Measurements from ENCODE around the gene SHISA6. TPM values are rescaled to one million over a fixed set of nuclear protein-coding genes. Genes with fewer than 3 reads are reported as not detected.

SHISA6 gene
- total and polyA plus RNA-seq, 5 donors from 2014 or later = not detected

- ATAC-seq (ENCODE audit: low read depth in 2 of 2) = no peak
- Histone ChIP-seq H3K4me1 (ENCODE audit: control insufficient read depth, insufficient read depth, low read length, poor library complexity, severe bottlenecking) (no peaks in the 10 kb centered on the region), H3K4me3 (ENCODE audit: low read depth, low read length) (no peak overlapping the region), H3K9me3 (ENCODE audit: control insufficient read depth in 2 of 2, low read length in 2 of 2) (no peaks in the 10 kb centered on the region), H3K36me3 (ENCODE audit: control insufficient read depth, insufficient read depth, low read length) (no peaks in the 10 kb centered on the region), H3K27me3 (ENCODE audit: control insufficient read depth, insufficient read depth, low read length) (no peaks in the 10 kb centered on the region), H3K27ac (ENCODE audit: insufficient read depth, low read length, poor library complexity, severe bottlenecking) (no peak overlapping the region)
- Mint-ChIP-seq H3K4me1 (no peaks in the 10 kb centered on the region), H3K4me3 (no peak overlapping the region), H3K27ac (no peak overlapping the region), H3K36me3 (no peaks in the 10 kb centered on the region), H3K9me3 (peaks cover 0 to 10% (median 3%) of the 10 kb centered on the region in 7 donors), H3K27me3 (no peaks in the 10 kb centered on the region)
- DNase-seq = no peak
Measured at GRCh38 chr17:11558681-11559234, 317.7 kb downstream of the SHISA6 start.

- Mint-ChIP-seq H3K27ac (no peak overlapping the region), H3K9me3 (peaks cover 0 to 10% (median 3%) of the 10 kb centered on the region in 7 donors), H3K4me3 (no peak overlapping the region), H3K4me1 (no peaks in the 10 kb centered on the region), H3K27me3 (no peaks in the 10 kb centered on the region), H3K36me3 (no peaks in the 10 kb centered on the region)
- Histone ChIP-seq H3K4me3 (ENCODE audit: low read depth, low read length) (no peak overlapping the region), H3K27ac (ENCODE audit: insufficient read depth, low read length, poor library complexity, severe bottlenecking) (no peak overlapping the region), H3K9me3 (ENCODE audit: control insufficient read depth in 2 of 2, low read length in 2 of 2) (no peaks in the 10 kb centered on the region), H3K4me1 (ENCODE audit: control insufficient read depth, insufficient read depth, low read length, poor library complexity, severe bottlenecking) (no peaks in the 10 kb centered on the region), H3K27me3 (ENCODE audit: control insufficient read depth, insufficient read depth, low read length) (no peaks in the 10 kb centered on the region), H3K36me3 (ENCODE audit: control insufficient read depth, insufficient read depth, low read length) (no peaks in the 10 kb centered on the region)
- DNase-seq = no peak
- ATAC-seq (ENCODE audit: low read depth in 2 of 2) = no peak
Measured at GRCh38 chr17:11559601-11560000, 318.6 kb downstream of the SHISA6 start.

GRCh38 chr17:11561281-11561680 is 320.3 kb downstream of the SHISA6 start:
- Mint-ChIP-seq H3K9me3 (peaks cover 0 to 6% (median 3%) of the 10 kb centered on the region in 7 donors), H3K4me1 (no peaks in the 10 kb centered on the region), H3K36me3 (no peaks in the 10 kb centered on the region), H3K4me3 (no peak overlapping the region), H3K27ac (no peak overlapping the region), H3K27me3 (no peaks in the 10 kb centered on the region)
- Histone ChIP-seq H3K4me1 (ENCODE audit: control insufficient read depth, insufficient read depth, low read length, poor library complexity, severe bottlenecking) (no peaks in the 10 kb centered on the region), H3K27me3 (ENCODE audit: control insufficient read depth, insufficient read depth, low read length) (no peaks in the 10 kb centered on the region), H3K36me3 (ENCODE audit: control insufficient read depth, insufficient read depth, low read length) (no peaks in the 10 kb centered on the region), H3K4me3 (ENCODE audit: low read depth, low read length) (no peak overlapping the region), H3K27ac (ENCODE audit: insufficient read depth, low read length, poor library complexity, severe bottlenecking) (no peak overlapping the region), H3K9me3 (ENCODE audit: control insufficient read depth in 2 of 2, low read length in 2 of 2) (no peaks in the 10 kb centered on the region)
- DNase-seq = no peak
- no peak for ATAC-seq (ENCODE audit: low read depth in 2 of 2)

GRCh38 chr17:11561702-11562101 is 320.7 kb downstream of the SHISA6 start:
- Mint-ChIP-seq H3K27me3 (no peaks in the 10 kb centered on the region), H3K9me3 (peaks cover 0 to 6% (median 3%) of the 10 kb centered on the region in 7 donors), H3K4me3 (no peak overlapping the region), H3K36me3 (no peaks in the 10 kb centered on the region), H3K27ac (no peak overlapping the region), H3K4me1 (no peaks in the 10 kb centered on the region)
- no peak for ATAC-seq (ENCODE audit: low read depth in 2 of 2)
- no peak overlapping the region for H3K27ac ChIP-seq (ENCODE audit: insufficient read depth, low read length, poor library complexity, severe bottlenecking)
- no peak for DNase-seq
- H3K4me1 ChIP-seq (ENCODE audit: control insufficient read depth, insufficient read depth, low read length, poor library complexity, severe bottlenecking) = no peaks in the 10 kb centered on the region
- H3K36me3 ChIP-seq (ENCODE audit: control insufficient read depth, insufficient read depth, low read length) = no peaks in the 10 kb centered on the region
- no peaks in the 10 kb centered on the region for H3K27me3 ChIP-seq (ENCODE audit: control insufficient read depth, insufficient read depth, low read length)
- H3K9me3 ChIP-seq (ENCODE audit: control insufficient read depth in 2 of 2, low read length in 2 of 2) = no peaks in the 10 kb centered on the region
- H3K4me3 ChIP-seq (ENCODE audit: low read depth, low read length) = no peak overlapping the region

- Mint-ChIP-seq H3K27me3 (no peaks in the 10 kb centered on the region), H3K4me3 (no peak overlapping the region), H3K36me3 (no peaks in the 10 kb centered on the region), H3K9me3 (peaks cover 2 to 9% (median 6%) of the 10 kb centered on the region in 7 donors), H3K4me1 (no peaks in the 10 kb centered on the region), H3K27ac (no peak overlapping the region)
- Histone ChIP-seq H3K27ac (ENCODE audit: insufficient read depth, low read length, poor library complexity, severe bottlenecking) (no peak overlapping the region), H3K36me3 (ENCODE audit: control insufficient read depth, insufficient read depth, low read length) (no peaks in the 10 kb centered on the region), H3K9me3 (ENCODE audit: control insufficient read depth in 2 of 2, low read length in 2 of 2) (no peaks in the 10 kb centered on the region), H3K4me3 (ENCODE audit: low read depth, low read length) (no peak overlapping the region), H3K4me1 (ENCODE audit: control insufficient read depth, insufficient read depth, low read length, poor library complexity, severe bottlenecking) (no peaks in the 10 kb centered on the region), H3K27me3 (ENCODE audit: control insufficient read depth, insufficient read depth, low read length) (no peaks in the 10 kb centered on the region)
- DNase-seq (no peak), ATAC-seq (ENCODE audit: low read depth in 2 of 2) (no peak)
Measured at GRCh38 chr17:11564589-11565380, 323.8 kb downstream of the SHISA6 start.

- Histone ChIP-seq H3K4me1 (ENCODE audit: control insufficient read depth, insufficient read depth, low read length, poor library complexity, severe bottlenecking) (no peaks in the 10 kb centered on the region), H3K9me3 (ENCODE audit: control insufficient read depth in 2 of 2, low read length in 2 of 2) (no peaks in the 10 kb centered on the region), H3K36me3 (ENCODE audit: control insufficient read depth, insufficient read depth, low read length) (no peaks in the 10 kb centered on the region), H3K4me3 (ENCODE audit: low read depth, low read length) (no peak overlapping the region), H3K27me3 (ENCODE audit: control insufficient read depth, insufficient read depth, low read length) (no peaks in the 10 kb centered on the region), H3K27ac (ENCODE audit: insufficient read depth, low read length, poor library complexity, severe bottlenecking) (no peak overlapping the region)
- Mint-ChIP-seq H3K9me3 (peaks cover 2 to 9% (median 7%) of the 10 kb centered on the region in 7 donors), H3K27ac (no peak overlapping the region), H3K27me3 (no peaks in the 10 kb centered on the region), H3K4me1 (no peaks in the 10 kb centered on the region), H3K4me3 (no peak overlapping the region), H3K36me3 (no peaks in the 10 kb centered on the region)
- DNase-seq = no peak
- no peak for ATAC-seq (ENCODE audit: low read depth in 2 of 2)
Measured at GRCh38 chr17:11565591-11565990, 324.6 kb downstream of the SHISA6 start.

GRCh38 chr17:11578998-11579397 is 338.0 kb downstream of the SHISA6 start:
- H3K4me3 Mint-ChIP-seq = no peak overlapping the region
- Histone ChIP-seq H3K27me3 (ENCODE audit: control insufficient read depth, insufficient read depth, low read length) (no peaks in the 10 kb centered on the region), H3K36me3 (ENCODE audit: control insufficient read depth, insufficient read depth, low read length) (no peaks in the 10 kb centered on the region), H3K4me3 (ENCODE audit: low read depth, low read length) (no peak overlapping the region), H3K9me3 (ENCODE audit: control insufficient read depth in 2 of 2, low read length in 2 of 2) (no peaks in the 10 kb centered on the region), H3K27ac (ENCODE audit: insufficient read depth, low read length, poor library complexity, severe bottlenecking) (no peak overlapping the region), H3K4me1 (ENCODE audit: control insufficient read depth, insufficient read depth, low read length, poor library complexity, severe bottlenecking) (no peaks in the 10 kb centered on the region)
- H3K27ac Mint-ChIP-seq = no peak overlapping the region
- H3K27me3 Mint-ChIP-seq = no peaks in the 10 kb centered on the region
- H3K4me1 Mint-ChIP-seq = no peaks in the 10 kb centered on the region
- H3K36me3 Mint-ChIP-seq = no peaks in the 10 kb centered on the region
- no peak for ATAC-seq (ENCODE audit: low read depth in 2 of 2)
- no peak for DNase-seq
- peaks cover 0 to 22% (median 4%) of the 10 kb centered on the region in 7 donors for H3K9me3 Mint-ChIP-seq

- H3K9me3 Mint-ChIP-seq = peaks cover 0 to 22% (median 4%) of the 10 kb centered on the region in 7 donors
- H3K36me3 ChIP-seq (ENCODE audit: control insufficient read depth, insufficient read depth, low read length) = no peaks in the 10 kb centered on the region
- no peaks in the 10 kb centered on the region for H3K4me1 Mint-ChIP-seq
- no peak overlapping the region for H3K4me3 ChIP-seq (ENCODE audit: low read depth, low read length)
- no peaks in the 10 kb centered on the region for H3K27me3 ChIP-seq (ENCODE audit: control insufficient read depth, insufficient read depth, low read length)
- no peak overlapping the region for H3K27ac ChIP-seq (ENCODE audit: insufficient read depth, low read length, poor library complexity, severe bottlenecking)
- no peak overlapping the region for H3K27ac Mint-ChIP-seq
- H3K27me3 Mint-ChIP-seq = no peaks in the 10 kb centered on the region
- no peaks in the 10 kb centered on the region for H3K36me3 Mint-ChIP-seq
- ATAC-seq (ENCODE audit: low read depth in 2 of 2) = no peak
- no peaks in the 10 kb centered on the region for H3K9me3 ChIP-seq (ENCODE audit: control insufficient read depth in 2 of 2, low read length in 2 of 2)
- H3K4me3 Mint-ChIP-seq = no peak overlapping the region
- DNase-seq = no peak
- no peaks in the 10 kb centered on the region for H3K4me1 ChIP-seq (ENCODE audit: control insufficient read depth, insufficient read depth, low read length, poor library complexity, severe bottlenecking)
Measured at GRCh38 chr17:11580677-11581076, 339.7 kb downstream of the SHISA6 start.
